Stomach (tissue), 9 donors: ENCODE results near the gene AGAP1. TPM values are rescaled to one million over a fixed set of nuclear protein-coding genes. Genes with fewer than 3 reads are reported as not detected.
A peak's percentile ranks its signal among the peaks of the same experiment; 100 is the strongest.

ENCODE experiments used
- DNase-seq, 2 donors: peaks; one replicate each; pipeline versions ENCODE4 v3.0.0 to v3.0.0-alpha.2; 2013 to 2019
- H3K27ac ChIP-seq, 5 donors: fragments of 200-600 bp in 4 of 5; sonication (generic) in 4 of 5; one replicate each; pipeline ENCODE4 v1.5.1; 2013 to 2019; ENCODE audit warnings: mild to moderate bottlenecking in 1 of 5, moderate library complexity in 1 of 5
- H3K27me3 ChIP-seq, 3 donors: fragments of 200-600 bp; sonication (generic); one replicate each; pipeline ENCODE4 v1.5.1; 2017 to 2019; ENCODE audit warnings: mixed run types in 1 of 3
- H3K36me3 ChIP-seq, 4 donors: fragments of 200-600 bp; sonication (generic); 1 replicate in 3 of 4; 2 replicates in 1 of 4; pipeline ENCODE4 v1.5.1; 2016 to 2019
- H3K4me1 ChIP-seq, 4 donors: fragments of 200-600 bp; sonication (generic); one replicate each; pipeline ENCODE4 v1.5.1; 2016 to 2019
- H3K4me3 ChIP-seq, 4 donors: fragments of 200-600 bp; sonication (generic) in 3 of 4; one replicate each; pipeline ENCODE4 v1.5.1; 2016 to 2019; ENCODE audit warnings: mild to moderate bottlenecking in 1 of 4
- H3K9me3 ChIP-seq, 4 donors: fragments of 200-600 bp; sonication (generic); one replicate each; pipeline ENCODE4 v1.5.1; 2016 to 2019
- CTCF ChIP-seq, 7 experiments: fragments of 450-650 bp in 4 of 7; fragments of 200-600 bp in 3 of 7; sonication (generic) in 3 of 7; IDR thresholded peaks; one replicate each; pipeline ENCODE4 v1.5.1; 2016 to 2019; ENCODE audit warnings: antibody characterized with exemption in 7 of 7, control low read depth in 2 of 7, mild to moderate bottlenecking in 1 of 7
- EP300 ChIP-seq: sonication (generic); formaldehyde crosslinking; IDR thresholded peaks from one replicate; pipeline ENCODE4 v1.6.1; 2017; ENCODE audit warnings: antibody characterized with exemption
- POLR2A ChIP-seq, 4 donors: fragments of 450-650 bp; IDR thresholded peaks; one replicate each; pipeline ENCODE4 v1.6.1; 2016; ENCODE audit warnings: antibody characterized with exemption in 4 of 4, control low read depth in 2 of 4, mild to moderate bottlenecking in 1 of 4, moderate library complexity in 1 of 4
- POLR2AphosphoS5 ChIP-seq, 3 donors: sonication (generic); formaldehyde crosslinking; IDR thresholded peaks; one replicate each; pipeline ENCODE4 v1.6.1; 2016; ENCODE audit warnings: antibody characterized with exemption in 3 of 3
- WGBS, 5 donors: extraction: QIAGEN DNeasy Blood & Tissue Kit in 3 of 5; methylation state at CpG; one replicate each; pipeline versions ENCODE4 v1.1.5 to v1.1.7; 2013 to 2018; 5-methylcytosine and 5-hydroxymethylcytosine counted together
- intact Hi-C: fragments of 100-400 bp; cut with DNase I; formaldehyde crosslinking; loops from one replicate; pipeline ENCODE4 v1.15.1; 2023; ENCODE audit warnings: low total_unique reads
- polyA plus RNA-seq, 3 donors: library from polyadenylated mRNA; stranded (reverse); fragments of 200-250 nt; gene quantifications; one replicate each; pipeline ENCODE4 v1.2.3, GENCODE V29; 2013
- total RNA-seq, 5 donors: library from RNA; depleted of rRNA; stranded (reverse); fragments of >200 nt; gene quantifications; one replicate each; pipeline versions ENCODE4 v1.1.0 to v1.2.3, GENCODE V29; 2014 to 2016
- donor health status: healthy with polysubstance abuse.
- donor health status: Bipolar disorder and iron deficiency.
- donor health status: healthy.

The AGAP1 gene
- total and polyA plus RNA-seq, 8 donors: 4.2 to 139 (median 35.0) TPM

- no peak for DNase-seq
- no peak overlapping the region for H3K4me3 ChIP-seq
- no peak overlapping the region for H3K27ac ChIP-seq
- H3K36me3 ChIP-seq: no peaks in the 10 kb centered on the region
- peaks cover 0 to 37% (median 12%) of the 10 kb centered on the region in 4 donors for H3K4me1 ChIP-seq
- no peaks in the 10 kb centered on the region for H3K27me3 ChIP-seq
- TF ChIP-seq POLR2A (IDR thresholded peaks at IDR 0.05) (no peak), POLR2AphosphoS5 (IDR thresholded peaks at IDR 0.05) (no peak), CTCF (IDR thresholded peaks at IDR 0.05) (no peak), EP300 (no peak)
- H3K9me3 ChIP-seq: no peaks in the 10 kb centered on the region
- intact Hi-C loops: no loop called here
- 72 to 81% (median 77%) methylated on average over 8 of the region's 8 CpGs for WGBS, 5 donors
Measured at GRCh38 chr2:235575431-235575830, 81.6 kb downstream of the AGAP1 start.

DNA sequence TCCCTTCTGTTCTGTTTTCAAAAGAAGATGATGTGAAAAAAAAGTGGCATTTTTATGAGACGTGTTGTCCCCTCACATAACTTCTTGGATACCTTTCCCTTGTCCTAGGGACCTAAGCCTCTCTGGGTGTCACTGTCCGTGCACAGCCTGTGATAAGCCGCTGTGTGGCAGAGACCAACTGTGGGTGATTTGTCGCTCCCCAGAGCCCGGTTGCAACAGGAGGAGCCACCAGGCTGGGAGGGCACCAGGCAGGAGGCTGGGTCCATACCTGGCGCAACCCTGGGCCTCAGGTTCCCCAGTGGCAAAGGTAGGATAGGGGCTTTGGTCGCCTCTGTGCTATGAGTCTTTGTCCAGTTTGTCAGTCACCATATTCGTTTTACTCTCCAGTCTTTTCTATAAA, 82.1 kb downstream of the AGAP1 start:
- H3K9me3 ChIP-seq: no peaks in the 10 kb centered on the region
- no peaks in the 10 kb centered on the region for H3K27me3 ChIP-seq
- H3K4me1 ChIP-seq: peaks cover 0 to 35% (median 12%) of the 10 kb centered on the region in 4 donors
- no peak for TF ChIP-seq CTCF (IDR thresholded peaks at IDR 0.05)
- TF ChIP-seq POLR2A (IDR thresholded peaks at IDR 0.05): no peak
- TF ChIP-seq POLR2AphosphoS5 (IDR thresholded peaks at IDR 0.05): no peak
- no peak for TF ChIP-seq EP300
- H3K36me3 ChIP-seq: no peaks in the 10 kb centered on the region
- H3K4me3 ChIP-seq: no peak overlapping the region
- WGBS, 5 donors: 72 to 83% (median 77%) methylated on average over 8 of the region's 8 CpGs
- H3K27ac ChIP-seq: no peak overlapping the region
- intact Hi-C loops: no loop called here
- no peak for DNase-seq

GRCh38 chr2:235576337-235576910, 82.6 kb downstream of the AGAP1 start:
- Histone ChIP-seq H3K36me3 (no peaks in the 10 kb centered on the region), H3K4me1 (peaks cover 0 to 35% (median 12%) of the 10 kb centered on the region in 4 donors), H3K27ac (no peak overlapping the region), H3K4me3 (no peak overlapping the region), H3K27me3 (no peaks in the 10 kb centered on the region), H3K9me3 (no peaks in the 10 kb centered on the region)
- 90 to 95% (median 92%) methylated on average over 11 of the region's 11 CpGs for WGBS, 5 donors
- no peak for DNase-seq
- intact Hi-C loops: no loop called here
- TF ChIP-seq CTCF (IDR thresholded peaks at IDR 0.05): no peak

- intact Hi-C loops: no loop called here
- DNase-seq: peak in 1 of 2 donors; percentile 74
- Histone ChIP-seq H3K27me3 (no peaks in the 10 kb centered on the region), H3K9me3 (no peaks in the 10 kb centered on the region), H3K27ac (no peak overlapping the region), H3K36me3 (no peaks in the 10 kb centered on the region), H3K4me3 (no peak overlapping the region), H3K4me1 (peaks cover 0 to 35% (median 12%) of the 10 kb centered on the region in 4 donors)
- TF ChIP-seq CTCF (IDR thresholded peaks at IDR 0.05) (no peak), EP300 (no peak), POLR2AphosphoS5 (IDR thresholded peaks at IDR 0.05) (no peak), POLR2A (IDR thresholded peaks at IDR 0.05) (no peak)
- WGBS, 5 donors: 60 to 70% (median 65%) methylated on average over 25 to 28 of the region's 28 CpGs
Measured at GRCh38 chr2:235577404-235578330, 83.8 kb downstream of the AGAP1 start.
